A549 (cell line): Measurements from ENCODE around the gene COQ2.

Experiments
- HOXA7 ChIP-seq: fragments of 250-450 bp; sonication (Bioruptor Pico); IDR thresholded peaks from 2 replicates; pipeline ENCODE4 v1.5.0; 2020; ENCODE audit warnings: mild to moderate bottlenecking, moderate library complexity
- JUNB ChIP-seq: fragments of >200 bp; sonication (Bioruptor Twin); formaldehyde crosslinking; IDR thresholded peaks from 2 replicates; pipeline ENCODE4 v1.6.1; 2016
- MAX ChIP-seq: IDR thresholded peaks from 2 replicates; pipeline ENCODE4 v1.6.1; 2012
- NPAS2 ChIP-seq: fragments of 250-450 bp; sonication (Bioruptor Pico); IDR thresholded peaks from 2 replicates; pipeline ENCODE4 v1.8.0; 2022; ENCODE audit warnings: mild to moderate bottlenecking, moderate library complexity, borderline replicate concordance
- NR3C1 ChIP-seq: fragments of >200 bp; sonication (Bioruptor Twin); formaldehyde crosslinking; IDR thresholded peaks from 3 replicates; pipeline ENCODE4 v1.6.1; 2017
- PBX3 ChIP-seq: IDR thresholded peaks from 2 replicates; pipeline ENCODE4 v1.6.1; 2012
- POLR2A ChIP-seq: IDR thresholded peaks from 2 replicates; pipeline ENCODE4 v1.6.1; 2012; ENCODE audit warnings: mild to moderate bottlenecking, low read length
- RCOR1 ChIP-seq: fragments of 150-350 bp; IDR thresholded peaks from 2 replicates; pipeline ENCODE4 v1.6.1; 2014; ENCODE audit warnings: antibody characterized with exemption, low read length, low read depth
- TF ChIP-seq, protein P1 (sequence below): fragments of >200 bp; sonication (Bioruptor Twin); formaldehyde crosslinking; IDR thresholded peaks from 3 replicates; pipeline ENCODE4 v1.5.1; 2016

DNA sequence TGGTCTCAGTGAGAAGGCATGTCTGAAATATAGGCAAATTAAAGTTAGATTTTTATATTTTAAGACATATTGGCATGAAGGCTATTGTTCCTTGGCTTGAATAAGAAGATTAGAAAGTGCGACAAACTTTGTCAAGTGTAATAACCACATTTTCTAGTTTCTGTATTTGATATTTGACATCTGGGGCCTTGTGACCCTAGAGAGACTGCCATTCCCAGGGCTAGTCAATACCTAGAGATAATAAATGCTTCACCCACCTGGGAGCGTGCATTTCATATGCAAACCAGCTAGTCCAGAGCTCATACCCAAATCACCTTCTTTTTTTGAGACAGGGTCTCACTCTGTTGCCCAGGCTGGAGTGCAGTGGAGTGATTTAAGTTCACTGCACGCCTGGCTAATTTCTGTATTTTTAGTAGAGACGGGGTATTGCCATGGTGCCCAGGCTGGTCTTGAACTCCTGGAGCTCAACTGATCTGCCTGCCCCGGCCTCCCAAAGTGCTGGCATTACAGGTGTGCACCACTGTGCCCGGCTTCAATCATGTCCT is 62.6 kb downstream of the COQ2 start:
- TF ChIP-seq PBX3 (no peak), JUNB (no peak), MAX (no peak), POLR2A (no peak), RCOR1 (no peak), NPAS2 (no peak), NR3C1 (no peak), HOXA7 (CRISPR knock-in tag) (no peak)
- TF ChIP-seq, protein P1, sequence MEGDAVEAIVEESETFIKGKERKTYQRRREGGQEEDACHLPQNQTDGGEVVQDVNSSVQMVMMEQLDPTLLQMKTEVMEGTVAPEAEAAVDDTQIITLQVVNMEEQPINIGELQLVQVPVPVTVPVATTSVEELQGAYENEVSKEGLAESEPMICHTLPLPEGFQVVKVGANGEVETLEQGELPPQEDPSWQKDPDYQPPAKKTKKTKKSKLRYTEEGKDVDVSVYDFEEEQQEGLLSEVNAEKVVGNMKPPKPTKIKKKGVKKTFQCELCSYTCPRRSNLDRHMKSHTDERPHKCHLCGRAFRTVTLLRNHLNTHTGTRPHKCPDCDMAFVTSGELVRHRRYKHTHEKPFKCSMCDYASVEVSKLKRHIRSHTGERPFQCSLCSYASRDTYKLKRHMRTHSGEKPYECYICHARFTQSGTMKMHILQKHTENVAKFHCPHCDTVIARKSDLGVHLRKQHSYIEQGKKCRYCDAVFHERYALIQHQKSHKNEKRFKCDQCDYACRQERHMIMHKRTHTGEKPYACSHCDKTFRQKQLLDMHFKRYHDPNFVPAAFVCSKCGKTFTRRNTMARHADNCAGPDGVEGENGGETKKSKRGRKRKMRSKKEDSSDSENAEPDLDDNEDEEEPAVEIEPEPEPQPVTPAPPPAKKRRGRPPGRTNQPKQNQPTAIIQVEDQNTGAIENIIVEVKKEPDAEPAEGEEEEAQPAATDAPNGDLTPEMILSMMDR = no peak
